ENCODE measurements around the gene CRKL. TPM values are rescaled to one million over a fixed set of nuclear protein-coding genes. Genes with fewer than 3 reads are reported as not detected.

The CRKL gene
- total RNA-seq, 4 donors from 2014 or later: 38.2 to 46.2 (median 44.4) TPM

DNA sequence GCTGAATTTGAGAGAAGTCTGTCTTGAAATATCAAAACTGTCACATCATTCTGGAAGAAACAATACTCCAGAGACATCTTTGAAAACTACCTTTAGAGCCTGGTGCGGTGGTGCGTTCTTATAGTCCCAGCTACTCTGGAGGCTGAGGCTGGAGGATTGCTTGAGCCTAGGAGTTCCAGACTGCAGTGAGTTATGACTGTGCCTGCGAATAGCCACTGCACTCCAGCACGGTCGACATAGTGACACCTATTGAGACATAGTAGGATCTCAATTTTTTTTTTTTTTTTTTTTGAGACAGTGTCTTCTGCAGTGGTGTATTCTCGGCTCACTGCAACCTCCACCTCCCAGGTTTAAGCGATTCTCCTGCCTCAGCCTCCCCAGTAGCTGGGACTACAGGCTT is 38.3 kb downstream of the CRKL start:
- intact Hi-C loops (cut with DNase I): no loop called here
- H3K4me1 ChIP-seq: peaks cover 24 to 81% (median 43%) of the 10 kb centered on the region in 3 donors
- H3K36me3 ChIP-seq: peaks cover 0 to 35% (median 13%) of the 10 kb centered on the region in 3 donors
- 75 to 92% methylated on average over 3 to 7 of the region's 7 CpGs for WGBS, 2 donors
- DNase-seq: no peak
- H3K4me3 ChIP-seq: no peak overlapping the region
- H3K27ac ChIP-seq: peak overlapping the region in 3 of 4 donors; percentile 84 to 88 (median 85)
- peaks cover 0 to 10% (median 0%) of the 10 kb centered on the region in 4 donors for H3K27me3 ChIP-seq
- TF ChIP-seq, protein P1, sequence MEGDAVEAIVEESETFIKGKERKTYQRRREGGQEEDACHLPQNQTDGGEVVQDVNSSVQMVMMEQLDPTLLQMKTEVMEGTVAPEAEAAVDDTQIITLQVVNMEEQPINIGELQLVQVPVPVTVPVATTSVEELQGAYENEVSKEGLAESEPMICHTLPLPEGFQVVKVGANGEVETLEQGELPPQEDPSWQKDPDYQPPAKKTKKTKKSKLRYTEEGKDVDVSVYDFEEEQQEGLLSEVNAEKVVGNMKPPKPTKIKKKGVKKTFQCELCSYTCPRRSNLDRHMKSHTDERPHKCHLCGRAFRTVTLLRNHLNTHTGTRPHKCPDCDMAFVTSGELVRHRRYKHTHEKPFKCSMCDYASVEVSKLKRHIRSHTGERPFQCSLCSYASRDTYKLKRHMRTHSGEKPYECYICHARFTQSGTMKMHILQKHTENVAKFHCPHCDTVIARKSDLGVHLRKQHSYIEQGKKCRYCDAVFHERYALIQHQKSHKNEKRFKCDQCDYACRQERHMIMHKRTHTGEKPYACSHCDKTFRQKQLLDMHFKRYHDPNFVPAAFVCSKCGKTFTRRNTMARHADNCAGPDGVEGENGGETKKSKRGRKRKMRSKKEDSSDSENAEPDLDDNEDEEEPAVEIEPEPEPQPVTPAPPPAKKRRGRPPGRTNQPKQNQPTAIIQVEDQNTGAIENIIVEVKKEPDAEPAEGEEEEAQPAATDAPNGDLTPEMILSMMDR (IDR thresholded peaks at IDR 0.05): no peak
- TF ChIP-seq POLR2A (IDR thresholded peaks at IDR 0.05): no peak
- H3K9me3 ChIP-seq: no peaks in the 10 kb centered on the region

DNA sequence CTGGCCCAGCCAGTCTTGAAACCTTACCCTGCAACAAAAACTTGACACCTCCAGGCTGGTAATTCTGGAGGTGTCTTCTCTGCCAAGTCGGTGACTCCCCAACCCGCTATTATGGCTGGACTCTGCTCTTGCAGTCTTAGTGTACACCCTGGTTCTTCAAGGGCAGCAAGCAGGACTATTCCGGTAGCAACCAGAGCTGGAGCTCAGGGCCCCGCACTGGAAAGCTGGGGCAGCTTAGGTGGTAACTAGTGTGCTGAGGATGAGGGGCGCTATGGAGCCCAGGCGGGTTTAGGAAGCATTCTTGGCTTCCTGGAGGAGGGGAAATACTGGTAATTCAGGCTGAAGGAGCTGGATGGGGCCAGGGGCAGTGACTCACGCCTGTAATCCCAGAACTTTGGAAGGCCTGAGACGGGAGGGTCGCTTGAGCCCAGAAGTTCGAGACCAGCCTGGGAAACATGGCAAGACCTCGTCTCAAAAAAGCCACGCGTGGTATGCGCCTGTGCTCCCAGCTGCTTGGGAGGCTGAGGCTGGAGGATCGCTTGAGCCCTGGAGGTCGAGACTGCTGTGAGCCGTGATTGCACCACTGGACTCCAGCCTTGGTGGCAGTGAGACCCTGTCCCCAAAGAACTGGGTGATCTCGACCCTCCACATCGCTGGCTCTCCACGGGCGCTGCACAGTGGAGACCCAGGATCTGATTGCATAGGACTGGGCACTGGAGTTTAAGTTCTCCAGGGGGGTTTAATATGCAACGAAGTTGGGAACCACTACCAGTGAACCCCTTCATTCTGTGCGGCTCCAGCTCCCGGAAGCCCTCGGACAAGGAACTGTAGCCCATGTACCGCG is 39.3 kb downstream of the CRKL start:
- peak overlapping the region; percentile 57 to 81 (median 74) for H3K4me3 ChIP-seq
- TF ChIP-seq, protein P1 (IDR thresholded peaks at IDR 0.05): peak in 1 of 6 experiments; percentile 21
- no peak for TF ChIP-seq POLR2A (IDR thresholded peaks at IDR 0.05)
- no peaks in the 10 kb centered on the region for H3K9me3 ChIP-seq
- H3K27ac ChIP-seq: peak overlapping the region; percentile 84 to 88 (median 85)
- no peak for DNase-seq
- intact Hi-C loops (cut with DNase I): no loop called here
- peaks cover 24 to 75% (median 37%) of the 10 kb centered on the region in 3 donors for H3K4me1 ChIP-seq
- WGBS, 2 donors: 35 to 37% methylated on average over 8 to 13 of the region's 27 CpGs
- H3K36me3 ChIP-seq: peaks cover 0 to 26% (median 10%) of the 10 kb centered on the region in 3 donors
- peaks cover 0 to 10% (median 0%) of the 10 kb centered on the region in 4 donors for H3K27me3 ChIP-seq

DNA sequence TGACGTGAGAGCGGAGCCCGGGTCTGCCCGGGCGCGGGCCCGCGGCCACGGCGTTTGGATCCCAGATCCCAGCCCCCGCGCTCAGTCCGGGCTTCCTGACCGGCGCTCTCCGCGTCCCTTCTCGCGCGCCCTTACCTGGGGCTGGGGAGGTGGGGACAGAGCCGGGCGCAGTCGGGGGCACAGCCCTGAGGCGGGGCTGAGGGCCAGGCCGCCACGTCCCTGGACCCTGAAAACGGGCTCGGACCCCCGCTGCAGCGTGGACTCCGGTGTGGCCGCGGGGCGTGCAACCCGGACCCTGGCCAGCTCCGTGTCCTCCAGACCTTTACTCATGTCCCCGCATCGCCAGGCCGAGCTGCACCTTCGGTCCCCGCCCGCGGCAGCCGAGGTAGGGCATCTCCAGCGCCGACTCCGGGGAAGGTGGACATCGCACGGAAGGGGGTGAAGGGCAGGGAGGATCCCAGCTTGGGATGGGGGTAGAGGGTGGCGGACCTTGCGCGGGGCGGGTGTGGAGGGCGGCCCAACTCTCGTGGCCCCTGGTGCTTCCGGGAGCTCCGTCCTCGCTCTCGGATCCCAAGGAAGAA is 40.0 kb downstream of the CRKL start:
- no peaks in the 10 kb centered on the region for H3K9me3 ChIP-seq
- H3K4me3 ChIP-seq: peak overlapping the region; percentile 57 to 81 (median 74)
- TF ChIP-seq, protein P1 (IDR thresholded peaks at IDR 0.05): no peak
- no peak for TF ChIP-seq POLR2A (IDR thresholded peaks at IDR 0.05)
- intact Hi-C loops (cut with DNase I): no loop called here
- peaks cover 0 to 10% (median 0%) of the 10 kb centered on the region in 4 donors for H3K27me3 ChIP-seq
- no CpG with 5 or more reads among the region's 59 CpGs for WGBS, 2 donors
- no peak for DNase-seq
- H3K27ac ChIP-seq: peak overlapping the region; percentile 84 to 88 (median 85)
- peaks cover 0 to 18% (median 10%) of the 10 kb centered on the region in 3 donors for H3K36me3 ChIP-seq
- H3K4me1 ChIP-seq: peaks cover 24 to 74% (median 37%) of the 10 kb centered on the region in 3 donors

DNA sequence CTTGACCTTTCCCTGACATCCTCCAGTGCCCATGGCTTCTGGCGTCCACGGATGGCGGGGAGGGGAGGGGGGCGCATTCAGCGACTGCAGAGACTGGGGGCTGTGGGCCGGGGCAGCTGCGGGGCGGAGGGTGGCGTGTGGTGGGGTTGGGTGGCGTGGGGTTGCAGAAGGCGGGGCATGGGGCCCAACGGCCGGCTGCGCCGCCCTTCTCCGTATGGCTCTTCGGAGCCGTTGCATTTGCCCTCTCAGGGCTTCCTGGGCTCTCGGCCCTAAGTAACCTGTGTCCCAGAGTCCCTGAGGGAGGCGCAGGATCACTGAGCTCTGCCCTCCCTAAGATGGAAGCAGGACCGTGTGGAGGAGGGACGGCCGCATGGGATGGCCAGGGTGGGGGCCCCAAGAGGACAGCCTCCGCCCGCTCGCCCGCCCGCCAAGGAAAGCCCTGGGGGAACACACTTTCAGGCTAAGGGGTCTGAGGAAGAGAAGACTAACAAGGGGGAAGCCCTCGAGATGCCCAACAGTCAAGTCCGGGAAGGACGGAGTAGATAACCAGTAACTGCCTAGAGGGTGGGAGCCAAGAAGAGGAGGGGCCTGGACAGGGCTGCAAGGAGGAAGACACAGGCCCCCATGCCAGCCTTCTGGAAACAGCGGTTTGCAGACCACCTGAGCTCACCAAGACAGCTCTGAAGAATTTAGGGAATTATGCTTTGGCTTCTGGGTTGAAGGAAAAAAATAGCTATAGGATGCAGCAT is 40.6 kb downstream of the CRKL start:
- no peak for TF ChIP-seq POLR2A (IDR thresholded peaks at IDR 0.05)
- TF ChIP-seq, protein P1 (IDR thresholded peaks at IDR 0.05): no peak

More for the DNA sequence above, 40.6 kb downstream of the CRKL start:
- no peak for DNase-seq
- intact Hi-C loops (cut with DNase I): no loop called here
- peaks cover 24 to 67% (median 31%) of the 10 kb centered on the region in 3 donors for H3K4me1 ChIP-seq
- H3K4me3 ChIP-seq: peak overlapping the region; percentile 57 to 81 (median 74)
- H3K36me3 ChIP-seq: peaks cover 0 to 12% (median 3%) of the 10 kb centered on the region in 3 donors
- WGBS, 2 donors: 3 to 7% methylated on average over 7 to 9 of the region's 32 CpGs
- H3K9me3 ChIP-seq: no peaks in the 10 kb centered on the region
- peaks cover 0 to 10% (median 0%) of the 10 kb centered on the region in 4 donors for H3K27me3 ChIP-seq
- H3K27ac ChIP-seq: peak overlapping the region; percentile 84 to 88 (median 85)

Data from esophagus squamous epithelium (tissue), 5 donors.